ENCODE measurements around the gene MBNL1. TPM values are rescaled to one million over a fixed set of nuclear protein-coding genes. Genes with fewer than 3 reads are reported as not detected.

Gene MBNL1
- total and polyA plus RNA-seq, 2 of the 4 experiments (the other 2 are of a cell fraction): 127 to 664 TPM

DNA sequence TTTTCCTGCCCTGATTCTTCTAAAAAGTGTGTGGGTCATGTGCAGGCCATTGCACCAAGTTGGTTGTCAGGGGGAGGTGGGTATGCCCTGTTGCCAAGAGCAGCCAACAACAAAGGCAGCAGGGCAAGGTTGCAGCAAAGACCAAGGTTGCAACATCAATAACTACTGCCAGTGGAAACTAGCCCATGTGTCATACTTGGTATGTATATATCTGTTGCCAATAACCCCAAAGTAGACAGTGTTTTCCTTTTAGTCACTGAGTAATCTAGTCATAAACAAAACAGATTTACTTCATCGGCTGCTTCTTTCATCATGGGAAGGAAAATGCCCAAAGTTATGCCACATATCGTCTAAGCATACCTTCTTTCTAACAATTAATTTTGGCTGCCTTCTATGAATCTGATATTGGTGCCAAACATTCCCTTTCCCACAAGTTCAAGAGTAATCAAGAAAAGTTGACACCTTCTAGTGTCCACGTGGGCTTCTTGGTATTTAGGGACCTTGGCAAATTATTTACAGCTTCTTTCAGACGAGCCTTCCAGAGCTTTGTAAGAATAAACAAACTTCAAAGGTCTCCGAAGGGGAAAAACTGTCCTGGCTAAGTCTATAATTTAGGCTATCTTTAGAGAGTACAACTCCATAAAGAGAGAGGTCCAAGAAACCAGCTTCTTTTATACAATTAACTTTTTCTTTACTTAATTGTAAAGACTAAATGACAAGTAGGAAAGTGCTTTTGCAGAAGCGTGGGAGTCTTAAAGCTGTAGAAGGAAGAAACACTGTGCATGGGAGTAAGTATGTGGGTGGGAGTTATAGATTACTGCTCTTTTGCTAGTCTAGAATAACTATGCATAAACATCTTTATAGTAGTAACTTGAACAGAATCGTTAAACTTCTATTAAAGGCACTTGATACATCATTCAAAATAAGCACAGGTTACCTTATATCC is 10.0 kb upstream of the MBNL1 start:
- H3K4ac ChIP-seq (ENCODE audit: low read depth, low read length): peak overlapping the region; percentile 3; the same call in 1 of the 2 replicates
- CTCF ChIA-PET: interaction anchor here (0.9 kb wide), 1 partner anchor 80 kb away, joined by 3 read pairs; no protein-coding TSS in a partner anchor
- 0% methylated on average over 1 of the region's 7 CpGs; no CpG with 5 or more reads in 1 of the 2 experiments for WGBS, 2 experiments (ENCODE audit: extremely low coverage in 2 of 2, insufficient read length in 1 of 2)
- no TSS peak for BruUV-seq (replicated peaks)
- peak overlapping the region; percentile 59 for H2BK120ac ChIP-seq (ENCODE audit: low read depth, low read length)
- no peaks in the 10 kb centered on the region for H4K20me1 ChIP-seq (ENCODE audit: insufficient read depth, low read length)
- ATAC-seq (ENCODE audit: low read depth) (peak; percentile 88), DNase-seq (peak; percentile 95)
- no peaks in the 10 kb centered on the region for H3K36me3 ChIP-seq (ENCODE audit: control insufficient read depth, insufficient read depth, low read length)
- peak overlapping the region; percentile 21; the same call in 1 of the 2 replicates for H2BK20ac ChIP-seq (ENCODE audit: low read depth, low read length)
- no peak overlapping the region for H3K9ac ChIP-seq (ENCODE audit: low read depth, low read length)
- no peak overlapping the region for H2AK9ac ChIP-seq (replicated peaks; ENCODE audit: low read depth, low read length, poor library complexity)
- no peak overlapping the region; the same call in 1 of the 2 replicates for H3K14ac ChIP-seq (replicated peaks; ENCODE audit: low read depth, low read length)
- no peak overlapping the region for H3K56ac ChIP-seq (ENCODE audit: extremely low read depth, insufficient read depth, low read length)
- peak overlapping the region; percentile 73 for H2BK5ac ChIP-seq (ENCODE audit: low read depth, low read length, poor library complexity, severe bottlenecking)
- H4K8ac ChIP-seq (ENCODE audit: low read depth in 2 of 2, low read length in 2 of 2): no peak overlapping the region
- H4K91ac ChIP-seq (ENCODE audit: insufficient read depth, low read depth, low read length): peak overlapping the region; percentile 47
- POLR2A ChIA-PET (ENCODE audit: unreplicated experiment): no interaction called here
- TF ChIP-seq MAFK (IDR thresholded peaks at IDR 0.05; ENCODE audit: low read depth, low read length) (no peak), CEBPB (IDR thresholded peaks at IDR 0.05; ENCODE audit: low read depth, low read length) (peak; percentile 100), BHLHE40 (IDR thresholded peaks at IDR 0.05; ENCODE audit: low read depth, low read length) (peak; percentile 92), RCOR1 (IDR thresholded peaks at IDR 0.05; ENCODE audit: insufficient replicate concordance, low read length) (peak; percentile 66), SMC3 (IDR thresholded peaks at IDR 0.05; ENCODE audit: low read depth, low read length) (no peak), MAZ (IDR thresholded peaks at IDR 0.05; ENCODE audit: borderline replicate concordance, low read depth, low read length) (no peak; the same call in 1 of the 2 replicates), RFX5 (IDR thresholded peaks at IDR 0.05; ENCODE audit: low read depth, low read length) (peak; percentile 31; the same call in 1 of the 2 replicates), FOS (IDR thresholded peaks at IDR 0.05; ENCODE audit: low read depth, low read length) (peak; percentile 94)
- TF ChIP-seq, protein P1, sequence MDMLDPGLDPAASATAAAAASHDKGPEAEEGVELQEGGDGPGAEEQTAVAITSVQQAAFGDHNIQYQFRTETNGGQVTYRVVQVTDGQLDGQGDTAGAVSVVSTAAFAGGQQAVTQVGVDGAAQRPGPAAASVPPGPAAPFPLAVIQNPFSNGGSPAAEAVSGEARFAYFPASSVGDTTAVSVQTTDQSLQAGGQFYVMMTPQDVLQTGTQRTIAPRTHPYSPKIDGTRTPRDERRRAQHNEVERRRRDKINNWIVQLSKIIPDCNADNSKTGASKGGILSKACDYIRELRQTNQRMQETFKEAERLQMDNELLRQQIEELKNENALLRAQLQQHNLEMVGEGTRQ (IDR thresholded peaks at IDR 0.05; ENCODE audit: low read depth, low read length): peak; percentile 82
- TF ChIP-seq, protein P2, sequence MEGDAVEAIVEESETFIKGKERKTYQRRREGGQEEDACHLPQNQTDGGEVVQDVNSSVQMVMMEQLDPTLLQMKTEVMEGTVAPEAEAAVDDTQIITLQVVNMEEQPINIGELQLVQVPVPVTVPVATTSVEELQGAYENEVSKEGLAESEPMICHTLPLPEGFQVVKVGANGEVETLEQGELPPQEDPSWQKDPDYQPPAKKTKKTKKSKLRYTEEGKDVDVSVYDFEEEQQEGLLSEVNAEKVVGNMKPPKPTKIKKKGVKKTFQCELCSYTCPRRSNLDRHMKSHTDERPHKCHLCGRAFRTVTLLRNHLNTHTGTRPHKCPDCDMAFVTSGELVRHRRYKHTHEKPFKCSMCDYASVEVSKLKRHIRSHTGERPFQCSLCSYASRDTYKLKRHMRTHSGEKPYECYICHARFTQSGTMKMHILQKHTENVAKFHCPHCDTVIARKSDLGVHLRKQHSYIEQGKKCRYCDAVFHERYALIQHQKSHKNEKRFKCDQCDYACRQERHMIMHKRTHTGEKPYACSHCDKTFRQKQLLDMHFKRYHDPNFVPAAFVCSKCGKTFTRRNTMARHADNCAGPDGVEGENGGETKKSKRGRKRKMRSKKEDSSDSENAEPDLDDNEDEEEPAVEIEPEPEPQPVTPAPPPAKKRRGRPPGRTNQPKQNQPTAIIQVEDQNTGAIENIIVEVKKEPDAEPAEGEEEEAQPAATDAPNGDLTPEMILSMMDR (conservative IDR thresholded peaks at IDR 0.05; ENCODE audit: low read depth, low read length): no peak
- TF ChIP-seq, protein P3, sequence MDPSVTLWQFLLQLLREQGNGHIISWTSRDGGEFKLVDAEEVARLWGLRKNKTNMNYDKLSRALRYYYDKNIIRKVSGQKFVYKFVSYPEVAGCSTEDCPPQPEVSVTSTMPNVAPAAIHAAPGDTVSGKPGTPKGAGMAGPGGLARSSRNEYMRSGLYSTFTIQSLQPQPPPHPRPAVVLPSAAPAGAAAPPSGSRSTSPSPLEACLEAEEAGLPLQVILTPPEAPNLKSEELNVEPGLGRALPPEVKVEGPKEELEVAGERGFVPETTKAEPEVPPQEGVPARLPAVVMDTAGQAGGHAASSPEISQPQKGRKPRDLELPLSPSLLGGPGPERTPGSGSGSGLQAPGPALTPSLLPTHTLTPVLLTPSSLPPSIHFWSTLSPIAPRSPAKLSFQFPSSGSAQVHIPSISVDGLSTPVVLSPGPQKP (IDR thresholded peaks at IDR 0.05; ENCODE audit: borderline replicate concordance, low read depth, low read length): no peak
- H2AFZ ChIP-seq (replicated peaks; ENCODE audit: low read length, poor library complexity): no peak overlapping the region
- no peak overlapping the region for H3K27ac ChIP-seq (ENCODE audit: insufficient read depth, low read length)
- H3K4me2 ChIP-seq (ENCODE audit: low read depth, low read length): peak overlapping the region; percentile 62; the same call in 1 of the 2 replicates
- no peak overlapping the region for H2AK5ac ChIP-seq (ENCODE audit: low read depth, low read length)
- H3K23ac ChIP-seq (ENCODE audit: low read depth, low read length): peak overlapping the region; percentile 72; the same call in 1 of the 2 replicates
- peak overlapping the region; percentile 64; the same call in 1 of the 2 replicates for H3K18ac ChIP-seq (ENCODE audit: low read depth, low read length)
- intact Hi-C loops (cut with micrococcal nuclease): no loop called here
- no peaks in the 10 kb centered on the region for H3K9me3 ChIP-seq (ENCODE audit: control insufficient read depth, insufficient read depth, low read length)
- no peaks in the 10 kb centered on the region for H3K27me3 ChIP-seq (ENCODE audit: control insufficient read depth, insufficient read depth, low read length)
- dilution Hi-C loops (cut with HindIII; ENCODE audit: low sequenced_read_pairs, unreplicated experiment): no loop called here
- H3K4me1 ChIP-seq (ENCODE audit: control insufficient read depth, insufficient read depth, low read length): peaks cover 10% of the 10 kb centered on the region; the same call in 1 of the 2 replicates
- no peaks in the 10 kb centered on the region for H3K9me1 ChIP-seq (ENCODE audit: insufficient read depth, low read length)
- H3K79me1 ChIP-seq (ENCODE audit: low read depth in 1 of 2, low read length in 2 of 2): no peaks in the 10 kb centered on the region; a peak in 1 of 4 replicates
- H4K5ac ChIP-seq (ENCODE audit: low read depth, low read length): no peak overlapping the region; the same call in 1 of the 2 replicates
- in situ Hi-C loops (cut with MboI; ENCODE audit: low sequenced_read_pairs): no loop called here
- H3K4me3 ChIP-seq (ENCODE audit: insufficient read depth, low read depth, low read length): no peak overlapping the region
- H2BK15ac ChIP-seq (ENCODE audit: low read depth, low read length): no peak overlapping the region
